ENCODE measurements around the gene PRICKLE2. TPM values are rescaled to one million over a fixed set of nuclear protein-coding genes. Genes with fewer than 3 reads are reported as not detected.
A peak's percentile ranks its signal among the peaks of the same experiment; 100 is the strongest.

PRICKLE2 gene
- total RNA-seq, 1 donor from 2014 or later = 43.5 TPM

GRCh38 chr3:64247991-64248646 lies 22.9 kb upstream of the PRICKLE2 start:
- Histone ChIP-seq H3K4me3 (no peak overlapping the region), H3K4me1 (no peaks in the 10 kb centered on the region), H3K9me3 (no peaks in the 10 kb centered on the region), H3K27ac (no peak overlapping the region), H3K36me3 (no peaks in the 10 kb centered on the region), H3K27me3 (ENCODE audit: low read depth) (no peaks in the 10 kb centered on the region)
- DNase-seq (no peak), ATAC-seq (no peak)
- intact Hi-C loops (cut with DNase I) = no loop called here
- no peak for TF ChIP-seq CTCF (IDR thresholded peaks at IDR 0.05)

GRCh38 chr3:64244011-64244942 lies 19.0 kb upstream of the PRICKLE2 start:
- TF ChIP-seq CTCF (IDR thresholded peaks at IDR 0.05) = no peak
- Histone ChIP-seq H3K27me3 (ENCODE audit: low read depth) (no peaks in the 10 kb centered on the region), H3K9me3 (no peaks in the 10 kb centered on the region), H3K27ac (no peak overlapping the region), H3K4me1 (no peaks in the 10 kb centered on the region), H3K4me3 (no peak overlapping the region), H3K36me3 (no peaks in the 10 kb centered on the region)
- no peak for DNase-seq
- intact Hi-C loops (cut with DNase I) = no loop called here
- no peak for ATAC-seq

- peaks cover 3% of the 10 kb centered on the region for H3K36me3 ChIP-seq
- no peak overlapping the region for H3K4me3 ChIP-seq
- no peaks in the 10 kb centered on the region for H3K4me1 ChIP-seq
- H3K9me3 ChIP-seq = peaks cover 7% of the 10 kb centered on the region
- H3K27ac ChIP-seq = no peak overlapping the region
- DNase-seq = peak; percentile 57
- ATAC-seq = peak; percentile 52 to 55
- intact Hi-C loops (cut with DNase I) = no loop called here
- TF ChIP-seq CTCF (IDR thresholded peaks at IDR 0.05) = no peak
- no peaks in the 10 kb centered on the region for H3K27me3 ChIP-seq (ENCODE audit: low read depth)
These were observed 17.2 kb upstream of the PRICKLE2 start for GRCh38 chr3:64242435-64242834.

- peaks cover 3% of the 10 kb centered on the region for H3K36me3 ChIP-seq
- no peak overlapping the region for H3K27ac ChIP-seq
- no peak overlapping the region for H3K4me3 ChIP-seq
- intact Hi-C loops (cut with DNase I) = no loop called here
- no peaks in the 10 kb centered on the region for H3K27me3 ChIP-seq (ENCODE audit: low read depth)
- no peaks in the 10 kb centered on the region for H3K4me1 ChIP-seq
- H3K9me3 ChIP-seq = peaks cover 11% of the 10 kb centered on the region
- no peak for DNase-seq
- ATAC-seq = no peak
- no peak for TF ChIP-seq CTCF (IDR thresholded peaks at IDR 0.05)
These were observed 15.7 kb upstream of the PRICKLE2 start for GRCh38 chr3:64240959-64241358.

GRCh38 chr3:64240396-64240795 lies 15.1 kb upstream of the PRICKLE2 start:
- no peak for TF ChIP-seq CTCF (IDR thresholded peaks at IDR 0.05)
- no peak overlapping the region for H3K27ac ChIP-seq
- ATAC-seq = no peak
- H3K4me1 ChIP-seq = no peaks in the 10 kb centered on the region
- no peak overlapping the region for H3K4me3 ChIP-seq
- H3K27me3 ChIP-seq (ENCODE audit: low read depth) = no peaks in the 10 kb centered on the region
- H3K9me3 ChIP-seq = peaks cover 11% of the 10 kb centered on the region
- DNase-seq = no peak
- peaks cover 3% of the 10 kb centered on the region for H3K36me3 ChIP-seq
- intact Hi-C loops (cut with DNase I) = no loop called here
